GM12801 (cell line): Measurements from ENCODE around the gene MTIF2.

Experiments
- CTCF ChIP-seq: IDR thresholded peaks from one replicate; pipeline ENCODE4 v1.5.1; 2011; ENCODE audit warnings: control low read depth; ENCODE audit not compliant: insufficient read length; ENCODE audit errors: extremely low read depth

MTIF2 gene

GRCh38 chr2:55223958-55224760 lies 44.9 kb downstream of the MTIF2 start:
- TF ChIP-seq CTCF: no peak

DNA sequence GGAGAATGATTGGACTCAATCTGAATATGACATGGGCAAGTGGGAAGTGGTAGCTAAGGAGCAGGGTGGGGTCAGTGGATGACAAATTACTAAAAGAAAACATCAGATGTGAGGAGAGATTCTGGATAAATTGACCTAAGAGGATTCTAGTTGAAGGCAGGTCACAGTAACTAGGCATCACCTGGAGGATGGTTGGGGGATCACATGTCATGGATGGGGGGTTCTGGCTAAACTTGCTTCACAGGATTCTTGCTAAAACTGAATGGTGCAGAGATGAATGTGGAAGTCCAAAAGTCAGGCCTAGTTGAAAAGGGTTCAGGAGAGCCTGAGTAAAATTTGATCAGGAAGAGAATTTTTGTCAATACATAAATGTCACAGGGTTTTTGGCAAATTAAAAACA lies 55.2 kb downstream of the MTIF2 start:
- TF ChIP-seq CTCF: no peak

GRCh38 chr2:55204950-55205349 lies 64.1 kb downstream of the MTIF2 start:
- TF ChIP-seq CTCF: no peak

- no peak for TF ChIP-seq CTCF
These were observed 64.5 kb downstream of the MTIF2 start for GRCh38 chr2:55204536-55204935.

GRCh38 chr2:55200416-55200815 lies 68.6 kb downstream of the MTIF2 start:
- TF ChIP-seq CTCF: no peak

DNA sequence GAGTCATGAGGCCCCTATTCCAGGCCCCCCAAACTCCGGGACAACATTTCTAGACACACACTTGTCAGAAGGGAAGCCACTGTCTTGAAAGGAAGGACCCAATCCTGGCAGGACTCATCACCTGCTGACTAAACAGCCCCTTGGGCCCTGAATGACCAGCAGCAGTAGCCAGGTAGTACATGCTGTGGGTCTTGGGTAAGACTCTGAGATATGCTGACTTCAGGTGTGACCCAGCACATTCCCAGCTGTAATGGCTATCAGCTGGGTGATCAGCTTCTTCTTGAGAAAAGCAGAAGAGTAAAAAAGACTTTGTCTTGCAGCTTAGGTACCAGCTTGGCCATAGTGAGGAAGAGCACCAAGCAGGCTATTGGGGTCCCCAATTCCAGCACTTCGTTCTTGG lies 72.5 kb downstream of the MTIF2 start:
- no peak for TF ChIP-seq CTCF
